Testis (tissue), 5 donors: Measurements from ENCODE around the gene LHX3. TPM values are rescaled to one million over a fixed set of nuclear protein-coding genes. Genes with fewer than 3 reads are reported as not detected.

Source experiments
- DNase-seq: peaks from one replicate; pipeline ENCODE4 v3.0.0-alpha.2; 2019
- H3K27ac ChIP-seq, 2 donors: fragments of 200-600 bp; sonication (generic); one replicate each; pipeline ENCODE4 v1.5.1; 2019
- H3K27me3 ChIP-seq: fragments of 200-600 bp; sonication (generic); one replicate; pipeline ENCODE4 v1.5.1; 2019
- H3K36me3 ChIP-seq: fragments of 200-600 bp; sonication (generic); one replicate; pipeline ENCODE4 v1.5.1; 2017; ENCODE audit warnings: low read depth; ENCODE audit errors: missing control alignments
- H3K4me1 ChIP-seq: fragments of 200-600 bp; sonication (generic); one replicate; pipeline ENCODE4 v1.5.1; 2019
- H3K4me3 ChIP-seq, 2 donors: fragments of 200-600 bp; sonication (generic); one replicate each; pipeline ENCODE4 v1.5.1; 2017 to 2019
- H3K9me3 ChIP-seq: fragments of 200-600 bp; sonication (generic); one replicate; pipeline ENCODE4 v1.5.1; 2017
- POLR2A ChIP-seq: fragments of 450-650 bp; IDR thresholded peaks from one replicate; pipeline ENCODE4 v1.6.1; 2017; ENCODE audit warnings: antibody characterized with exemption, mild to moderate bottlenecking, moderate library complexity
- WGBS, 2 donors: methylation state at CpG; one replicate each; pipeline ENCODE4 v1.1.5; 2018; 5-methylcytosine and 5-hydroxymethylcytosine counted together
- intact Hi-C: fragments of 100-400 bp; cut with DNase I; formaldehyde crosslinking; loops from one replicate; pipeline ENCODE4 v1.15.1; 2023; ENCODE audit warnings: low total_unique reads
- long read RNA-seq, 2 donors: transcript quantifications; one replicate each; lab custom pipeline, GENCODE V29; 2026
- polyA plus RNA-seq: library from polyadenylated mRNA; stranded (reverse); fragments of 350-450 nt; fragmentation: Illumina TruSeq; extraction: RNeasy Lipid Tissue Mini Kit (QIAGEN cat#74804); gene quantifications from one replicate; pipeline ENCODE4 v1.2.3, GENCODE V29; 2014; ENCODE audit warnings: low read depth, low replicate concordance; ENCODE audit not compliant: insufficient read depth
- total RNA-seq, 2 donors: library from RNA; depleted of rRNA; stranded (reverse); fragments of >200 nt; gene quantifications; one replicate each; pipeline ENCODE4 v1.2.3, GENCODE V29; 2016
- TF ChIP-seq, protein P1 (sequence below), 3 experiments: fragments of 450-650 bp in 2 of 3; fragments of 200-600 bp in 1 of 3; sonication (generic) in 1 of 3; IDR thresholded peaks; one replicate each; pipeline ENCODE4 v1.5.1; 2016 to 2019; ENCODE audit warnings: antibody characterized with exemption in 3 of 3, mild to moderate bottlenecking in 2 of 3, moderate library complexity in 1 of 3

The LHX3 gene
- total RNA-seq, result under 1 TPM; 0.55 to 0.62 TPM
- not detected for polyA plus RNA-seq
- long read RNA-seq, donor 1, result 0 reads
- long read RNA-seq, donor 2, result 0 reads

DNA sequence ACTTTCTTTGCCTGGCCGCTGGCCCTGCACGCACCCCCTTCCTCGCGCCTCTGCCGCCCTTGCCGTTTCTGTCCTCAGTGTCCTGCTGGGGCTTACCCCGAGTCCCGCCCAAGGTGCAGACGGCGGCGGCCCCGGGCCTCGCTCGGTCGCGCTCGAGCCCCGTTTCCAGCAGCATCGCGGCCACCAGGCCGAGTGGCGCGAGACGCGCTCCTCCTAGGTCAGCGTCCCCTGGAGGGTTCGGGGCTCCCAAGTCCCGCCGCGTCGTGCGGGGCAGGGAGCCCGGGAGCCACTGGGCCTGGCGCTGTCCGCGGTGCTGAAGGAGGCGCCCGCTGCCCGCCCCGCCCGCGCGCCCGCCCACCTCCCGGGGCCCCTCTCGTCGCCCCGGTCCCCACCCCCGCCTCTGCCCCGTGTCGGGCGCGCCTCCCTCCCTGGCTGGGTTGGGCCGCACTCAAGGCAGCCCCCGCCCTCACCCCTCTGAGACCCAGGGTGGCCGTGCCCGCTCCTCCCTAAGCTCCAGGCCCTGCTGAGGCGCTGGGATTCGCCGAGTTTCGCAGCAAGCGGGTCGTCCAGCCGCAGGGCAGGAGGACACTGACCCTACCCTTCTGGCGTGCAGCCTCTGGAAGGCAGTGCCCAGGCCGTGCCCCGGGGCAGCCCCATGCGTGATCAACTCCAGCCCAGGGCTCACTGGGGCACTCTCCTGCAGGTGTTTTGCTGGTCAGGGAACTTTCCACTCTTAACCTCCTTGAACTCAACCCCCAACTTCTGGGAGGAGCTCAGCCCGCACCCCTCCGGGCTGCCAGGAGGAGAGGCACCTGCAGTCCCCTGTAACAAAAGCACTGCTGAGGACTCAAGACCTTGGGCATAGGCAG lies at the start of gene LHX3:
TSS of gene LHX3 (minus strand) at position 291 of the 869 bp plus-strand sequence. CDS start at position 175, 116 bp downstream.
- Histone ChIP-seq H3K4me1 (no peaks in the 10 kb centered on the region), H3K27ac (no peak within 1 kb of the TSS), H3K4me3 (no peak within 1 kb of the TSS), H3K36me3 (no peaks in the 10 kb centered on the region), H3K9me3 (no peaks in the 10 kb centered on the region), H3K27me3 (no peaks in the 10 kb centered on the region)
- intact Hi-C loops, result no loop called here
- TF ChIP-seq, protein P1, sequence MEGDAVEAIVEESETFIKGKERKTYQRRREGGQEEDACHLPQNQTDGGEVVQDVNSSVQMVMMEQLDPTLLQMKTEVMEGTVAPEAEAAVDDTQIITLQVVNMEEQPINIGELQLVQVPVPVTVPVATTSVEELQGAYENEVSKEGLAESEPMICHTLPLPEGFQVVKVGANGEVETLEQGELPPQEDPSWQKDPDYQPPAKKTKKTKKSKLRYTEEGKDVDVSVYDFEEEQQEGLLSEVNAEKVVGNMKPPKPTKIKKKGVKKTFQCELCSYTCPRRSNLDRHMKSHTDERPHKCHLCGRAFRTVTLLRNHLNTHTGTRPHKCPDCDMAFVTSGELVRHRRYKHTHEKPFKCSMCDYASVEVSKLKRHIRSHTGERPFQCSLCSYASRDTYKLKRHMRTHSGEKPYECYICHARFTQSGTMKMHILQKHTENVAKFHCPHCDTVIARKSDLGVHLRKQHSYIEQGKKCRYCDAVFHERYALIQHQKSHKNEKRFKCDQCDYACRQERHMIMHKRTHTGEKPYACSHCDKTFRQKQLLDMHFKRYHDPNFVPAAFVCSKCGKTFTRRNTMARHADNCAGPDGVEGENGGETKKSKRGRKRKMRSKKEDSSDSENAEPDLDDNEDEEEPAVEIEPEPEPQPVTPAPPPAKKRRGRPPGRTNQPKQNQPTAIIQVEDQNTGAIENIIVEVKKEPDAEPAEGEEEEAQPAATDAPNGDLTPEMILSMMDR (IDR thresholded peaks at IDR 0.05), result no peak
- no peak for TF ChIP-seq POLR2A
- DNase-seq, result peak; percentile 23
- 4 to 8% methylated on average over 22 to 62 of the region's 70 CpGs for WGBS, 2 donors

DNA sequence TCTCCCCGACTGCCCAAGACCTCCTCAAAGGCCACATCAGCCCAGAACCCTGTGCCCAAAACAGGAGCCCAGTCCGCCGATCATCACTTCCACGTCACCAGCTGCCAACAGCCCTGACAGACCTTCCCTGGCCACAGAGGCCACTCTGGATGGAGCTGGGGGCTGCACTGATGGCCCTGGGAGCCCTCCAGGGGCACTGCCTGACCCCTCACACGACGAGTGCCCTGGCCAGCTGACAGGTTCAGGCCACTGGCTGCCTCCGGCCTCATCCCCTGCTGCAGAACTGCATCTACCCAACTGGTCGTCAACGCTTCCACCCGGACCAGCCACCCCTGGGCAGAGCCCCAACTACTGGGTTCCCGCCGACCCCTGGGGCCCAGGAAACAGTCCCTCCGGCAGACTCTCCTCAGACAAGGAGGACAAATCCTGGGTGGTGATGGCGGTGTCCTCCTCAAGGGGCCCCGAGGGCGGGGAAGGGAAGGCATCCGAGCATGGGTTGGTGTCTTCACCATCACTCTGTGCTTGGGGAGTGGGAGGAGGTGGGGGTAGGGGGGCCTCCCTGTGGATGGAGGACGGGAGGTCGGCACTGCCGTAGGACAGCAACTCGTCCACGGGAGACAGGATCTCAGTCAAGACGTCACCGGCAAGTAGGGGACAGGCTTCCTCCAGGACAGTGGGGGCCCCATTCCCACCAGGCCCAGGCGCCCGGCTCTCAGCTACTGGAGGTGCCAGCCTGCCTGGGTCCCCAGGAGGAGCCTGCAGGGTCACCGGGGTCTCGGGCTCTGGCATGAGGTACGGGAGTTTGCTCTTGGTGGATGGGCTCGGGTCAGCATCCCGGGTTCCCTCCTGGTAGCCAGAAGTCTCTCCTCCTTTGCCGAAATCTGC lies 48.6 kb upstream of the LHX3 start:
- H3K9me3 ChIP-seq, result no peaks in the 10 kb centered on the region
- WGBS, 2 donors, result 88 to 93% methylated on average over 30 to 32 of the region's 32 CpGs
- no peaks in the 10 kb centered on the region for H3K36me3 ChIP-seq
- no peaks in the 10 kb centered on the region for H3K27me3 ChIP-seq
- H3K4me3 ChIP-seq, result no peak overlapping the region
- peaks cover 15% of the 10 kb centered on the region for H3K4me1 ChIP-seq
- DNase-seq, result no peak
- H3K27ac ChIP-seq, result no peak overlapping the region
- intact Hi-C loops, result no loop called here
- TF ChIP-seq, protein P1 (IDR thresholded peaks at IDR 0.05), result no peak
- TF ChIP-seq POLR2A, result no peak

DNA sequence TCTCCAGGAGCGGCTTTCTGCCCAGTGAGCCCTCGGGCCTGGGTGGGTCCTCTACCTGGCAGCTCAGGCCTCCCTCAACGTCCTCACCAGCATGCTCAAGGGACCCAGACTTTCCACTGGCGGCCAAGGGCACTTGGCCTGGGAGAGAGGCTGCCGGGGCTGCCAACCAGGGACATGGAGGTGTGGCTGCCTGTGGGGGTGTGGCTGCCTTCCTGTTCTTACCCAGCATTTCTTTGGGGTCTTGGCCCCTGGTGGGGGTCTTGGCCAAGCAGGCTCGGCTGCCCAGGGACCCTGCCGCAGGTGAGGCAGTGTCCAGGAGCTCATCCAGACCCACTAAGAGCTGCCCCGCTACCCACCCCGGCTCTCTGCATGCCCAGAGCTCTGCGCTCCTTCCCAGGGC lies 47.9 kb upstream of the LHX3 start:
- no peak for DNase-seq
- Histone ChIP-seq H3K4me1 (peaks cover 15% of the 10 kb centered on the region), H3K36me3 (no peaks in the 10 kb centered on the region), H3K4me3 (no peak overlapping the region), H3K9me3 (no peaks in the 10 kb centered on the region), H3K27me3 (no peaks in the 10 kb centered on the region), H3K27ac (no peak overlapping the region)
- intact Hi-C loops, result no loop called here
- 87 to 91% methylated on average over 8 to 10 of the region's 10 CpGs for WGBS, 2 donors
- no peak for TF ChIP-seq POLR2A
- TF ChIP-seq, protein P1 (IDR thresholded peaks at IDR 0.05), result no peak

DNA sequence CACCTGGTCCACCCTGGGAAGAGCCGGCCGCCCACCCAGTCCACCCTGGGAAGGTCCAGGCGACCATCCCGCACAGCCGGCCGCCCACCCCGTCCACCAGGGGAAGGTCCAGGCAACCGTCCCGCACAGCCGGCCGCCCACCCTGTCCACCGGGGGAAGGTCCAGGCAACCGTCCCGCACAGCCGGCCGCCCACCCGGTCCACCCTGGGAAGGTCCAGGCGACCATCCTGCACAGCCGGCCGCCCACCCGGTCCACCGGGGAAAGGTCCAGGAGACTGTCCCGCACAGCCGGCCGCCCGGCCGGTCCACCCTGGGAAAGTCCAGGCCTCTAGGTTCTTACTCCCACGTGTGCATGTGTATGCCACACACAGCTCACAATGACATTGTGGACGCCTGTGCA lies 47.4 kb upstream of the LHX3 start:
- H3K9me3 ChIP-seq, result no peaks in the 10 kb centered on the region
- TF ChIP-seq, protein P1 (IDR thresholded peaks at IDR 0.05), result no peak
- no peak for TF ChIP-seq POLR2A
- no peak overlapping the region for H3K4me3 ChIP-seq
- 86 to 91% methylated on average over 9 to 26 of the region's 29 CpGs for WGBS, 2 donors
- H3K27ac ChIP-seq, result no peak overlapping the region
- no peaks in the 10 kb centered on the region for H3K27me3 ChIP-seq
- H3K36me3 ChIP-seq, result no peaks in the 10 kb centered on the region
- no peak for DNase-seq
- peaks cover 15% of the 10 kb centered on the region for H3K4me1 ChIP-seq
- intact Hi-C loops, result no loop called here
